Neural progenitor cell (in vitro differentiated cells): ENCODE measurements around the gene CELF4. TPM values are rescaled to one million over a fixed set of nuclear protein-coding genes. Genes with fewer than 3 reads are reported as not detected.

ENCODE experiments used
- DNase-seq: peaks from one replicate; pipeline ENCODE4 v3.0.0-alpha.2; 2016; ENCODE audit warnings: low spot score
- H2AFZ ChIP-seq: fragments of 200-600 bp; sonication (generic); replicated peaks from 2 replicates; pipeline ENCODE4 v1.6.1; 2016; ENCODE audit warnings: antibody characterized with exemption
- H3F3A ChIP-seq: fragments of 200-600 bp; sonication (generic); 2 replicates; pipeline ENCODE4 v1.6.1; 2016; ENCODE audit warnings: antibody characterized with exemption, low read depth
- H3K27ac ChIP-seq: fragments of 200-600 bp; sonication (generic); 2 replicates; pipeline ENCODE4 v1.5.1; 2016; ENCODE audit warnings: mild to moderate bottlenecking
- H3K27me3 ChIP-seq: fragments of 200-600 bp; sonication (generic); 2 replicates; pipeline ENCODE4 v1.6.1; 2016; ENCODE audit warnings: mild to moderate bottlenecking, moderate library complexity
- H3K36me3 ChIP-seq: fragments of 200-600 bp; sonication (generic); 2 replicates; pipeline ENCODE4 v1.5.1; 2016
- H3K4me1 ChIP-seq: fragments of 200-600 bp; sonication (generic); 2 replicates; pipeline ENCODE4 v1.6.1; 2016; ENCODE audit warnings: mixed run types
- H3K4me2 ChIP-seq: fragments of 200-600 bp; sonication (generic); 2 replicates; pipeline ENCODE4 v1.6.1; 2016
- H3K4me3 ChIP-seq: fragments of 200-600 bp; sonication (generic); 2 replicates; pipeline ENCODE4 v1.5.1; 2016
- H3K79me2 ChIP-seq: fragments of 200-600 bp; sonication (generic); 2 replicates; pipeline ENCODE4 v1.6.1; 2016; ENCODE audit warnings: low read depth
- H3K9ac ChIP-seq: fragments of 200-600 bp; sonication (generic); 2 replicates; pipeline ENCODE4 v1.6.1; 2016
- H3K9me3 ChIP-seq: fragments of 200-600 bp; sonication (generic); 2 replicates; pipeline ENCODE4 v1.5.1; 2016; ENCODE audit warnings: low read depth
- H4K20me1 ChIP-seq: fragments of 200-600 bp; sonication (generic); 2 replicates; pipeline ENCODE4 v1.6.1; 2016; ENCODE audit warnings: low read depth
- H3K27ac Mint-ChIP-seq: 3 replicates; pipeline ENCODE4 v1.8.0; 2021; ENCODE audit warnings: mixed read lengths
- H3K27me3 Mint-ChIP-seq: 2 replicates; pipeline ENCODE4 v1.8.0; 2022; ENCODE audit warnings: low read depth, mild to moderate bottlenecking, inconsistent platforms, moderate library complexity, mixed read lengths; ENCODE audit not compliant: insufficient read depth
- H3K36me3 Mint-ChIP-seq: 3 replicates; pipeline ENCODE4 v1.8.0; 2021; ENCODE audit warnings: mixed read lengths
- H3K4me1 Mint-ChIP-seq: 3 replicates; pipeline ENCODE4 v1.8.0; 2021; ENCODE audit warnings: mixed read lengths
- H3K4me3 Mint-ChIP-seq: 3 replicates; pipeline ENCODE4 v1.8.0; 2021; ENCODE audit warnings: mild to moderate bottlenecking, moderate library complexity, mixed read lengths
- H3K9me3 Mint-ChIP-seq: 3 replicates; pipeline ENCODE4 v1.8.0; 2020; ENCODE audit warnings: mixed read lengths
- CTCF ChIP-seq: fragments of 200-600 bp; sonication (generic); IDR thresholded peaks from 2 replicates; pipeline ENCODE4 v1.5.1; 2017; ENCODE audit warnings: antibody characterized with exemption, mild to moderate bottlenecking
- EZH2 ChIP-seq: fragments of 200-600 bp; sonication (generic); IDR thresholded peaks from 2 replicates; pipeline ENCODE4 v1.6.1; 2017; ENCODE audit warnings: antibody characterized with exemption, mild to moderate bottlenecking, moderate library complexity
- EZH2phosphoT487 ChIP-seq: fragments of 200-600 bp; sonication (generic); IDR thresholded peaks from 2 replicates; pipeline ENCODE4 v1.6.1; 2017; ENCODE audit warnings: antibody characterized with exemption
- total RNA-seq: library from RNA; depleted of rRNA; stranded (reverse); fragments of >200 nt; gene quantifications from 2 replicates; pipeline ENCODE4 v1.2.3, GENCODE V29; 2015; ENCODE audit warnings: low replicate concordance

Gene CELF4
- total RNA-seq, 1 donor from 2014 or later: 1.8 TPM

- Histone ChIP-seq H3K9me3 (no peaks in the 10 kb centered on the region), H3K27ac (no peak overlapping the region), H3K4me2 (no peak overlapping the region), H3K4me3 (no peak overlapping the region), H3K79me2 (no peaks in the 10 kb centered on the region), H3K9ac (no peak overlapping the region), H4K20me1 (no peaks in the 10 kb centered on the region), H3K36me3 (no peaks in the 10 kb centered on the region), H3F3A (no peaks in the 10 kb centered on the region), H2AFZ (no peak overlapping the region), H3K4me1 (peaks cover 17% of the 10 kb centered on the region), H3K27me3 (peaks cover 33% of the 10 kb centered on the region)
- H3K4me1 Mint-ChIP-seq: peaks cover 18% of the 10 kb centered on the region
- H3K27me3 Mint-ChIP-seq: peaks cover 21% of the 10 kb centered on the region
- TF ChIP-seq EZH2phosphoT487 (no peak), EZH2 (no peak), CTCF (no peak)
- H3K36me3 Mint-ChIP-seq: no peaks in the 10 kb centered on the region
- DNase-seq: no peak
- no peak overlapping the region for H3K27ac Mint-ChIP-seq
- H3K9me3 Mint-ChIP-seq: no peaks in the 10 kb centered on the region
- no peak overlapping the region for H3K4me3 Mint-ChIP-seq
Measured at GRCh38 chr18:37540424-37541138, 25.0 kb downstream of the CELF4 start.

- no peak overlapping the region for H2AFZ ChIP-seq
- peaks cover 33% of the 10 kb centered on the region for H3K27me3 ChIP-seq
- Mint-ChIP-seq H3K4me3 (no peak overlapping the region), H3K27ac (no peak overlapping the region), H3K27me3 (peaks cover 21% of the 10 kb centered on the region), H3K4me1 (peaks cover 18% of the 10 kb centered on the region), H3K36me3 (no peaks in the 10 kb centered on the region), H3K9me3 (no peaks in the 10 kb centered on the region)
- H3K79me2 ChIP-seq: no peaks in the 10 kb centered on the region
- H3K9me3 ChIP-seq: no peaks in the 10 kb centered on the region
- no peaks in the 10 kb centered on the region for H4K20me1 ChIP-seq
- peaks cover 20% of the 10 kb centered on the region for H3K4me1 ChIP-seq
- H3K4me2 ChIP-seq: no peak overlapping the region
- no peak for TF ChIP-seq EZH2phosphoT487
- no peak for TF ChIP-seq CTCF
- TF ChIP-seq EZH2: no peak
- H3K4me3 ChIP-seq: no peak overlapping the region
- H3K36me3 ChIP-seq: no peaks in the 10 kb centered on the region
- no peaks in the 10 kb centered on the region for H3F3A ChIP-seq
- no peak for DNase-seq
- H3K9ac ChIP-seq: no peak overlapping the region
- no peak overlapping the region for H3K27ac ChIP-seq
Measured at GRCh38 chr18:37539236-37539635, 26.4 kb downstream of the CELF4 start.

- Histone ChIP-seq H2AFZ (peak overlapping the region; percentile 72), H4K20me1 (no peaks in the 10 kb centered on the region)
- H3K4me3 Mint-ChIP-seq: no peak overlapping the region
Measured at GRCh38 chr18:37538526-37539205, 26.9 kb downstream of the CELF4 start.

More at GRCh38 chr18:37538526-37539205, 26.9 kb downstream of the CELF4 start:
- Mint-ChIP-seq H3K9me3 (no peaks in the 10 kb centered on the region), H3K27me3 (peaks cover 19% of the 10 kb centered on the region), H3K36me3 (no peaks in the 10 kb centered on the region), H3K4me1 (peaks cover 13% of the 10 kb centered on the region), H3K27ac (no peak overlapping the region)
- H3K4me1 ChIP-seq: peaks cover 16% of the 10 kb centered on the region
- no peak overlapping the region for H3K4me3 ChIP-seq
- H3K4me2 ChIP-seq: no peak overlapping the region
- peaks cover 33% of the 10 kb centered on the region for H3K27me3 ChIP-seq
- no peaks in the 10 kb centered on the region for H3F3A ChIP-seq
- H3K79me2 ChIP-seq: no peaks in the 10 kb centered on the region
- no peak overlapping the region for H3K27ac ChIP-seq
- TF ChIP-seq EZH2phosphoT487 (no peak), EZH2 (no peak), CTCF (no peak)
- H3K9ac ChIP-seq: no peak overlapping the region
- no peaks in the 10 kb centered on the region for H3K36me3 ChIP-seq
- H3K9me3 ChIP-seq: no peaks in the 10 kb centered on the region
- DNase-seq: no peak
